Common myeloid progenitor, CD34-positive (primary cell): ENCODE data around the gene RALGAPA2.
"Not testable (repeated sequence)": the region's sequence is repeated elsewhere in the genome, so short reads cannot be mapped to it uniquely, and the experiment has no call there.

Experiments
- CTCF ChIA-PET: fragments of 350-600 bp; sonication (Branson Sonifier 250); formaldehyde crosslinking; loops from one replicate; lab custom pipeline; 2021; ENCODE audit warnings: antibody characterized with exemption; lab: Charles Lee
- POLR2A ChIA-PET: fragments of 350-600 bp; sonication (Branson Sonifier 250); formaldehyde crosslinking; loops from one replicate; lab custom pipeline; 2021; ENCODE audit warnings: antibody characterized with exemption; lab: Charles Lee
- DNase-seq, 3 donors: peaks; one replicate each; pipeline versions ENCODE4 v3.0.0 to v3.0.0-alpha.2; 2013
- H3K27ac ChIP-seq, 2 experiments: 1 replicate in 1 of 2; 2 replicates in 1 of 2; pipeline ENCODE4 v1.7.0; 2013; ENCODE audit warnings: inconsistent platforms in 2 of 2, low read length in 2 of 2, mild to moderate bottlenecking in 2 of 2, low read depth in 1 of 2, moderate library complexity in 1 of 2; ENCODE audit not compliant: severe bottlenecking in 2 of 2, insufficient read depth in 1 of 2, poor library complexity in 1 of 2
- H3K27me3 ChIP-seq, 5 experiments: replicated peaks in 2 of 5; 1 replicate in 3 of 5; 2 replicates in 2 of 5; pipeline versions ENCODE4 v1.6.1 to v1.7.0; 2013; ENCODE audit warnings: low read length in 4 of 5, mild to moderate bottlenecking in 2 of 5, moderate library complexity in 2 of 5, inconsistent platforms in 1 of 5; ENCODE audit not compliant: insufficient read depth in 5 of 5, control insufficient read depth in 4 of 5
- H3K36me3 ChIP-seq, 4 experiments: 1 replicate in 2 of 4; 2 replicates in 2 of 4; pipeline versions ENCODE4 v1.6.1 to v1.7.0; 2013; ENCODE audit warnings: low read length in 3 of 4, control low read depth in 1 of 4, mild to moderate bottlenecking in 1 of 4; ENCODE audit not compliant: control insufficient read depth in 4 of 4, insufficient read depth in 4 of 4
- H3K4me1 ChIP-seq, 4 experiments: 1 replicate in 3 of 4; 2 replicates in 1 of 4; pipeline versions ENCODE4 v1.6.1 to v1.7.1; 2013; ENCODE audit warnings: low read length in 3 of 4, mild to moderate bottlenecking in 3 of 4, control low read depth in 1 of 4, inconsistent platforms in 1 of 4, moderate library complexity in 1 of 4; ENCODE audit not compliant: control insufficient read depth in 4 of 4, insufficient read depth in 4 of 4; ENCODE audit errors: control extremely low read depth in 1 of 4
- H3K4me3 ChIP-seq, 7 experiments: 1 replicate in 4 of 7; 2 replicates in 3 of 7; pipeline versions ENCODE4 v1.5.1 to v1.7.0; 2013; ENCODE audit warnings: mild to moderate bottlenecking in 7 of 7, low read length in 6 of 7, moderate library complexity in 6 of 7, inconsistent platforms in 2 of 7, low read depth in 2 of 7, control low read depth in 1 of 7; ENCODE audit not compliant: insufficient read depth in 4 of 7, control insufficient read depth in 1 of 7; ENCODE audit errors: extremely low read depth in 1 of 7
- H3K9me3 ChIP-seq, 5 experiments: 1 replicate in 4 of 5; 2 replicates in 1 of 5; pipeline versions ENCODE4 v1.6.1 to v1.7.1; 2013; ENCODE audit warnings: low read length in 4 of 5, mild to moderate bottlenecking in 2 of 5, inconsistent platforms in 1 of 5, low read depth in 1 of 5, moderate library complexity in 1 of 5; ENCODE audit not compliant: control insufficient read depth in 4 of 5, insufficient read depth in 2 of 5; ENCODE audit errors: control extremely low read depth in 1 of 5
- WGBS: methylation state at CpG from one replicate; pipeline ENCODE4 v1.1.5; 2013; ENCODE audit not compliant: insufficient coverage; 5-methylcytosine and 5-hydroxymethylcytosine counted together

Gene RALGAPA2

GRCh38 chr20:20549267-20549612, 163.2 kb downstream of the RALGAPA2 start:
- POLR2A ChIA-PET = no interaction called here
- peak in 2 of 3 donors; percentile 22 to 31 for DNase-seq
- no CpG with 5 or more reads among the region's 6 CpGs for WGBS

GRCh38 chr20:20548527-20549266, 163.7 kb downstream of the RALGAPA2 start:
- 77% methylated on average over 4 of the region's 5 CpGs for WGBS
- Histone ChIP-seq H3K4me1 (peaks cover 8 to 38% (median 20%) of the 10 kb centered on the region in 4 experiments), H3K36me3 (peaks cover 0 to 26% (median 5%) of the 10 kb centered on the region in 4 experiments), H3K27me3 (no peaks in the 10 kb centered on the region), H3K4me3 (no peak overlapping the region), H3K9me3 (no peaks in the 10 kb centered on the region), H3K27ac (no peak overlapping the region)
- ChIA-PET POLR2A (no interaction called here), CTCF (interaction anchor here (1.2 kb wide), 1 partner anchor 13 kb away, joined by 4 read pairs; no protein-coding TSS in a partner anchor)
- DNase-seq = no peak

More at GRCh38 chr20:20549267-20549612, 163.2 kb downstream of the RALGAPA2 start:
- no peaks in the 10 kb centered on the region for H3K9me3 ChIP-seq
- H3K4me3 ChIP-seq = no peak overlapping the region
- H3K27ac ChIP-seq = no peak overlapping the region
- CTCF ChIA-PET = interaction anchor here (1.2 kb wide), 1 partner anchor 13 kb away, joined by 4 read pairs; no protein-coding TSS in a partner anchor
- H3K27me3 ChIP-seq = no peaks in the 10 kb centered on the region
- peaks cover 8 to 38% (median 20%) of the 10 kb centered on the region in 4 experiments for H3K4me1 ChIP-seq
- H3K36me3 ChIP-seq = peaks cover 0 to 26% (median 5%) of the 10 kb centered on the region in 4 experiments

GRCh38 chr20:20547876-20548266, 164.6 kb downstream of the RALGAPA2 start:
- Histone ChIP-seq H3K27me3 (no peaks in the 10 kb centered on the region), H3K27ac (no peak overlapping the region), H3K36me3 (peaks cover 0 to 26% (median 5%) of the 10 kb centered on the region in 4 experiments), H3K9me3 (no peaks in the 10 kb centered on the region), H3K4me1 (peaks cover 8 to 38% (median 20%) of the 10 kb centered on the region in 4 experiments), H3K4me3 (peak overlapping the region in 1 of 7 experiments; percentile 40)
- POLR2A ChIA-PET = no interaction called here
- no CpG with 5 or more reads among the region's 2 CpGs for WGBS
- DNase-seq = no peak
- CTCF ChIA-PET = interaction anchor here (0.5 to 1.7 kb wide), 2 partner anchors 12 to 91 kb away, joined by 4 to 5 read pairs; no protein-coding TSS in a partner anchor

GRCh38 chr20:20547221-20547875, 165.1 kb downstream of the RALGAPA2 start:
- Histone ChIP-seq H3K36me3 (peaks cover 0 to 26% (median 5%) of the 10 kb centered on the region in 4 experiments), H3K4me1 (peaks cover 8 to 38% (median 20%) of the 10 kb centered on the region in 4 experiments), H3K27me3 (no peaks in the 10 kb centered on the region), H3K4me3 (peak overlapping the region in 1 of 7 experiments; percentile 40), H3K27ac (no peak overlapping the region), H3K9me3 (no peaks in the 10 kb centered on the region)
- ChIA-PET POLR2A (no interaction called here), CTCF (interaction anchor here (0.5 to 1.7 kb wide), 2 partner anchors 12 to 90 kb away, joined by 4 to 5 read pairs; no protein-coding TSS in a partner anchor)
- DNase-seq = peak; percentile 77 to 98 (median 96)
- WGBS = 40% methylated on average over 2 of the region's 5 CpGs

GRCh38 chr20:20546402-20546801, 166.0 kb downstream of the RALGAPA2 start:
- no peak for DNase-seq
- WGBS = 100% methylated on average over 4 of the region's 6 CpGs
- H3K27ac ChIP-seq = no peak overlapping the region
- H3K4me1 ChIP-seq = peaks cover 8 to 36% (median 20%) of the 10 kb centered on the region in 4 experiments
- H3K9me3 ChIP-seq = no peaks in the 10 kb centered on the region
- H3K4me3 ChIP-seq = no peak overlapping the region
- H3K36me3 ChIP-seq = peaks cover 0 to 28% (median 5%) of the 10 kb centered on the region in 4 experiments
- ChIA-PET CTCF (interaction anchor here (1.7 kb wide), 1 partner anchor 11 kb away, joined by 4 read pairs; no protein-coding TSS in a partner anchor), POLR2A (no interaction called here)
- H3K27me3 ChIP-seq = no peaks in the 10 kb centered on the region

GRCh38 chr20:20543348-20543747, 169.1 kb downstream of the RALGAPA2 start:
- H3K27ac ChIP-seq, CTCF ChIA-PET, POLR2A ChIA-PET, DNase-seq, H3K9me3 ChIP-seq, H3K27me3 ChIP-seq, H3K4me3 ChIP-seq: not testable (repeated sequence)
- Histone ChIP-seq H3K36me3 (peaks cover 2 to 24% (median 8%) of the 10 kb centered on the region in 4 experiments), H3K4me1 (peaks cover 4 to 19% (median 12%) of the 10 kb centered on the region in 4 experiments)
- WGBS = 100% methylated on average over 2 of the region's 7 CpGs
